Liver (tissue), 9 donors: ENCODE data around the gene OR2B6. TPM values are rescaled to one million over a fixed set of nuclear protein-coding genes. Genes with fewer than 3 reads are reported as not detected.

Source experiments
- DNase-seq: peaks from one replicate; pipeline ENCODE4 v3.0.0-alpha.2; 2017; ENCODE audit warnings: low spot score
- H3K27ac ChIP-seq, 2 donors: one replicate each; pipeline ENCODE4 v1.7.0; 2013; ENCODE audit warnings: inconsistent platforms in 2 of 2, low read length in 2 of 2, control low read depth in 1 of 2, low read depth in 1 of 2, mild to moderate bottlenecking in 1 of 2
- H3K27me3 ChIP-seq, 4 donors: one replicate each; pipeline versions ENCODE4 v1.6.1 to v1.7.0; 2013; ENCODE audit warnings: low read length in 3 of 4, inconsistent platforms in 1 of 4, mild to moderate bottlenecking in 1 of 4, moderate library complexity in 1 of 4; ENCODE audit not compliant: control insufficient read depth in 4 of 4, insufficient read depth in 4 of 4
- H3K36me3 ChIP-seq, 4 donors: one replicate each; pipeline versions ENCODE4 v1.6.1 to v1.7.0; 2013; ENCODE audit warnings: low read length in 3 of 4, mild to moderate bottlenecking in 3 of 4, low read depth in 1 of 4, moderate library complexity in 1 of 4; ENCODE audit not compliant: control insufficient read depth in 4 of 4, insufficient read depth in 3 of 4
- H3K4me1 ChIP-seq, 4 donors: one replicate each; pipeline versions ENCODE4 v1.6.1 to v1.7.0; 2013; ENCODE audit warnings: low read length in 3 of 4, mild to moderate bottlenecking in 3 of 4, moderate library complexity in 1 of 4; ENCODE audit not compliant: control insufficient read depth in 4 of 4, insufficient read depth in 4 of 4
- H3K4me3 ChIP-seq, 3 donors: one replicate each; pipeline versions ENCODE4 v1.6.1 to v1.7.0; 2013; ENCODE audit warnings: low read length in 3 of 3, control low read depth in 1 of 3, low read depth in 1 of 3, mild to moderate bottlenecking in 1 of 3
- H3K9ac ChIP-seq, 2 donors: one replicate each; pipeline ENCODE4 v1.7.0; 2013; ENCODE audit warnings: low read length in 2 of 2, mild to moderate bottlenecking in 2 of 2, moderate library complexity in 2 of 2, control low read depth in 1 of 2, low read depth in 1 of 2
- H3K9me3 ChIP-seq, 4 donors: one replicate each; pipeline versions ENCODE4 v1.6.1 to v1.7.0; 2013; ENCODE audit warnings: low read length in 3 of 4; ENCODE audit not compliant: control insufficient read depth in 4 of 4
- EGR1 ChIP-seq, 2 donors: IDR thresholded peaks; 2 replicates each; pipeline ENCODE4 v1.6.1; 2016 to 2018; ENCODE audit warnings: antibody characterized with exemption in 2 of 2, low read depth in 2 of 2
- FOXA1 ChIP-seq: IDR thresholded peaks from 2 replicates; pipeline ENCODE4 v1.6.1; 2016; ENCODE audit warnings: antibody characterized with exemption
- FOXA2 ChIP-seq: IDR thresholded peaks from 2 replicates; pipeline ENCODE4 v1.6.1; 2016; ENCODE audit warnings: antibody characterized with exemption
- GABPA ChIP-seq, 2 donors: IDR thresholded peaks in 1 of 2; conservative IDR thresholded peaks in 1 of 2; 2 replicates each; pipeline ENCODE4 v1.6.1; 2016; ENCODE audit warnings: antibody characterized with exemption in 2 of 2, mild to moderate bottlenecking in 1 of 2, moderate library complexity in 1 of 2
- HNF4A ChIP-seq, 2 donors: conservative IDR thresholded peaks; 2 replicates each; pipeline ENCODE4 v1.6.1; 2016; ENCODE audit warnings: antibody characterized with exemption in 2 of 2, mild to moderate bottlenecking in 2 of 2
- HNF4G ChIP-seq: IDR thresholded peaks from 2 replicates; pipeline ENCODE4 v1.6.1; 2016; ENCODE audit warnings: antibody characterized with exemption
- JUND ChIP-seq, 2 donors: IDR thresholded peaks; 2 replicates each; pipeline ENCODE4 v1.6.1; 2016; ENCODE audit warnings: antibody characterized with exemption in 2 of 2
- NR2F2 ChIP-seq: IDR thresholded peaks from 2 replicates; pipeline ENCODE4 v1.6.1; 2016; ENCODE audit warnings: antibody characterized with exemption
- RAD21 ChIP-seq, 2 donors: IDR thresholded peaks; 2 replicates each; pipeline ENCODE4 v1.6.1; 2016; ENCODE audit warnings: antibody characterized with exemption in 2 of 2, mild to moderate bottlenecking in 2 of 2
- RXRA ChIP-seq, 2 donors: IDR thresholded peaks; 2 replicates each; pipeline ENCODE4 v1.6.1; 2017 to 2018; ENCODE audit warnings: antibody characterized with exemption in 2 of 2, mild to moderate bottlenecking in 1 of 2
- SP1 ChIP-seq: IDR thresholded peaks from 2 replicates; pipeline ENCODE4 v1.6.1; 2018; ENCODE audit warnings: antibody characterized with exemption, mild to moderate bottlenecking
- TAF1 ChIP-seq: conservative IDR thresholded peaks from 2 replicates; pipeline ENCODE4 v1.6.1; 2016; ENCODE audit warnings: antibody characterized with exemption, mild to moderate bottlenecking
- YY1 ChIP-seq: IDR thresholded peaks from 2 replicates; pipeline ENCODE4 v1.6.1; 2016; ENCODE audit warnings: antibody characterized with exemption, mild to moderate bottlenecking
- WGBS: extraction: QIAGEN DNeasy Blood & Tissue Kit; methylation state at CpG from one replicate; pipeline ENCODE4 v1.1.7; 2013; 5-methylcytosine and 5-hydroxymethylcytosine counted together
- polyA plus RNA-seq, 2 donors: library from polyadenylated mRNA; stranded (reverse) in 1 of 2; unstranded in 1 of 2; fragments of 200-250 nt in 1 of 2; fragments of >200 nt in 1 of 2; fragmentation: Nextera tagmentation in 1 of 2; extraction: Ambion mirVana in 1 of 2; gene quantifications; one replicate each; pipeline versions ENCODE4 v1.2.1 to v1.2.3, GENCODE V29; 2013 to 2015
- total RNA-seq, 2 donors: library from RNA; depleted of rRNA; stranded (reverse); fragments of >200 nt; gene quantifications; one replicate each; pipeline ENCODE4 v1.2.3, GENCODE V29; 2014
- TF ChIP-seq, protein P1 (sequence below): fragments of 150-350 bp; IDR thresholded peaks from 2 replicates; pipeline ENCODE4 v1.5.1; 2017; ENCODE audit warnings: improper control_type of control experiment, low read depth, low read length; ENCODE audit not compliant: missing input control
- TF ChIP-seq, protein P2 (sequence below): IDR thresholded peaks from 2 replicates; pipeline ENCODE4 v1.6.1; 2016; ENCODE audit warnings: antibody characterized with exemption
- TF ChIP-seq, protein P3 (sequence below): IDR thresholded peaks from 2 replicates; pipeline ENCODE4 v1.6.1; 2016; ENCODE audit warnings: antibody characterized with exemption, mild to moderate bottlenecking
- TF ChIP-seq, protein P4 (sequence below): IDR thresholded peaks from 2 replicates; pipeline ENCODE4 v1.6.1; 2016; ENCODE audit warnings: antibody characterized with exemption
- TF ChIP-seq, protein P5 (sequence below): IDR thresholded peaks from 2 replicates; pipeline ENCODE4 v1.6.1; 2016; ENCODE audit warnings: antibody characterized with exemption
- donor health status: healthy.
- donor health status: healthy.
- donor health status: healthy.
- donor health status: healthy.
- donor health status: healthy.

Gene OR2B6
- total and polyA plus RNA-seq, 4 donors, result 0.19 TPM; not detected in 3

DNA sequence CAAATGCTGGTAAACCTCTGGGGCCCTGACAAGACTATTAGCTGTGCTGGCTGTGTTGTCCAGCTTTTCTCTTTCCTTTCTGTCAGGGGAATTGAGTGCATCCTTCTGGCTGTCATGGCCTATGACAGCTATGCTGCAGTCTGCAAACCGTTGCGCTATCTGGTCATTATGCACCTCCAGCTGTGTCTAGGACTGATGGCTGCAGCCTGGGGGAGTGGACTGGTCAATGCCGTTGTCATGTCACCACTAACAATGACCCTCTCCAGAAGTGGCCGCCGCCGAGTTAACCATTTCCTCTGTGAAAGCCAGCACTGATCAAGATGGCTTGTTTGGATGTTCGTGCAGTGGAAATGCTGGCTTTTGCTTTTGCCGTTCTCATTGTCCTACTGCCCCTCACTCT, 20.3 kb downstream of the OR2B6 start:
- Histone ChIP-seq H3K27ac (no peak overlapping the region), H3K36me3 (no peaks in the 10 kb centered on the region), H3K27me3 (peaks cover 0 to 4% (median 2%) of the 10 kb centered on the region in 4 donors), H3K4me3 (no peak overlapping the region), H3K4me1 (no peaks in the 10 kb centered on the region), H3K9ac (no peak overlapping the region), H3K9me3 (no peaks in the 10 kb centered on the region)
- TF ChIP-seq GABPA (IDR thresholded peaks at IDR 0.05 in 1 of 2, conservative IDR thresholded peaks at IDR 0.05 in 1 of 2) (no peak), TAF1 (no peak), RXRA (IDR thresholded peaks at IDR 0.05) (no peak), JUND (IDR thresholded peaks at IDR 0.05) (no peak), HNF4G (no peak), YY1 (no peak), NR2F2 (no peak), HNF4A (conservative IDR thresholded peaks at IDR 0.05) (no peak), EGR1 (IDR thresholded peaks at IDR 0.05; ENCODE audit: low read depth in 2 of 2) (no peak), SP1 (no peak), RAD21 (IDR thresholded peaks at IDR 0.05) (no peak), FOXA1 (no peak)
- TF ChIP-seq, protein P1, sequence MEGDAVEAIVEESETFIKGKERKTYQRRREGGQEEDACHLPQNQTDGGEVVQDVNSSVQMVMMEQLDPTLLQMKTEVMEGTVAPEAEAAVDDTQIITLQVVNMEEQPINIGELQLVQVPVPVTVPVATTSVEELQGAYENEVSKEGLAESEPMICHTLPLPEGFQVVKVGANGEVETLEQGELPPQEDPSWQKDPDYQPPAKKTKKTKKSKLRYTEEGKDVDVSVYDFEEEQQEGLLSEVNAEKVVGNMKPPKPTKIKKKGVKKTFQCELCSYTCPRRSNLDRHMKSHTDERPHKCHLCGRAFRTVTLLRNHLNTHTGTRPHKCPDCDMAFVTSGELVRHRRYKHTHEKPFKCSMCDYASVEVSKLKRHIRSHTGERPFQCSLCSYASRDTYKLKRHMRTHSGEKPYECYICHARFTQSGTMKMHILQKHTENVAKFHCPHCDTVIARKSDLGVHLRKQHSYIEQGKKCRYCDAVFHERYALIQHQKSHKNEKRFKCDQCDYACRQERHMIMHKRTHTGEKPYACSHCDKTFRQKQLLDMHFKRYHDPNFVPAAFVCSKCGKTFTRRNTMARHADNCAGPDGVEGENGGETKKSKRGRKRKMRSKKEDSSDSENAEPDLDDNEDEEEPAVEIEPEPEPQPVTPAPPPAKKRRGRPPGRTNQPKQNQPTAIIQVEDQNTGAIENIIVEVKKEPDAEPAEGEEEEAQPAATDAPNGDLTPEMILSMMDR, result no peak
- TF ChIP-seq, protein P2, sequence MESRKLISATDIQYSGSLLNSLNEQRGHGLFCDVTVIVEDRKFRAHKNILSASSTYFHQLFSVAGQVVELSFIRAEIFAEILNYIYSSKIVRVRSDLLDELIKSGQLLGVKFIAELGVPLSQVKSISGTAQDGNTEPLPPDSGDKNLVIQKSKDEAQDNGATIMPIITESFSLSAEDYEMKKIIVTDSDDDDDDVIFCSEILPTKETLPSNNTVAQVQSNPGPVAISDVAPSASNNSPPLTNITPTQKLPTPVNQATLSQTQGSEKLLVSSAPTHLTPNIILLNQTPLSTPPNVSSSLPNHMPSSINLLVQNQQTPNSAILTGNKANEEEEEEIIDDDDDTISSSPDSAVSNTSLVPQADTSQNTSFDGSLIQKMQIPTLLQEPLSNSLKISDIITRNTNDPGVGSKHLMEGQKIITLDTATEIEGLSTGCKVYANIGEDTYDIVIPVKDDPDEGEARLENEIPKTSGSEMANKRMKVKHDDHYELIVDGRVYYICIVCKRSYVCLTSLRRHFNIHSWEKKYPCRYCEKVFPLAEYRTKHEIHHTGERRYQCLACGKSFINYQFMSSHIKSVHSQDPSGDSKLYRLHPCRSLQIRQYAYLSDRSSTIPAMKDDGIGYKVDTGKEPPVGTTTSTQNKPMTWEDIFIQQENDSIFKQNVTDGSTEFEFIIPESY, result no peak
- TF ChIP-seq, protein P3, sequence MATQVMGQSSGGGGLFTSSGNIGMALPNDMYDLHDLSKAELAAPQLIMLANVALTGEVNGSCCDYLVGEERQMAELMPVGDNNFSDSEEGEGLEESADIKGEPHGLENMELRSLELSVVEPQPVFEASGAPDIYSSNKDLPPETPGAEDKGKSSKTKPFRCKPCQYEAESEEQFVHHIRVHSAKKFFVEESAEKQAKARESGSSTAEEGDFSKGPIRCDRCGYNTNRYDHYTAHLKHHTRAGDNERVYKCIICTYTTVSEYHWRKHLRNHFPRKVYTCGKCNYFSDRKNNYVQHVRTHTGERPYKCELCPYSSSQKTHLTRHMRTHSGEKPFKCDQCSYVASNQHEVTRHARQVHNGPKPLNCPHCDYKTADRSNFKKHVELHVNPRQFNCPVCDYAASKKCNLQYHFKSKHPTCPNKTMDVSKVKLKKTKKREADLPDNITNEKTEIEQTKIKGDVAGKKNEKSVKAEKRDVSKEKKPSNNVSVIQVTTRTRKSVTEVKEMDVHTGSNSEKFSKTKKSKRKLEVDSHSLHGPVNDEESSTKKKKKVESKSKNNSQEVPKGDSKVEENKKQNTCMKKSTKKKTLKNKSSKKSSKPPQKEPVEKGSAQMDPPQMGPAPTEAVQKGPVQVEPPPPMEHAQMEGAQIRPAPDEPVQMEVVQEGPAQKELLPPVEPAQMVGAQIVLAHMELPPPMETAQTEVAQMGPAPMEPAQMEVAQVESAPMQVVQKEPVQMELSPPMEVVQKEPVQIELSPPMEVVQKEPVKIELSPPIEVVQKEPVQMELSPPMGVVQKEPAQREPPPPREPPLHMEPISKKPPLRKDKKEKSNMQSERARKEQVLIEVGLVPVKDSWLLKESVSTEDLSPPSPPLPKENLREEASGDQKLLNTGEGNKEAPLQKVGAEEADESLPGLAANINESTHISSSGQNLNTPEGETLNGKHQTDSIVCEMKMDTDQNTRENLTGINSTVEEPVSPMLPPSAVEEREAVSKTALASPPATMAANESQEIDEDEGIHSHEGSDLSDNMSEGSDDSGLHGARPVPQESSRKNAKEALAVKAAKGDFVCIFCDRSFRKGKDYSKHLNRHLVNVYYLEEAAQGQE, result no peak
- TF ChIP-seq, protein P4, sequence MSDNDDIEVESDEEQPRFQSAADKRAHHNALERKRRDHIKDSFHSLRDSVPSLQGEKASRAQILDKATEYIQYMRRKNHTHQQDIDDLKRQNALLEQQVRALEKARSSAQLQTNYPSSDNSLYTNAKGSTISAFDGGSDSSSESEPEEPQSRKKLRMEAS, result no peak
- TF ChIP-seq, protein P5, sequence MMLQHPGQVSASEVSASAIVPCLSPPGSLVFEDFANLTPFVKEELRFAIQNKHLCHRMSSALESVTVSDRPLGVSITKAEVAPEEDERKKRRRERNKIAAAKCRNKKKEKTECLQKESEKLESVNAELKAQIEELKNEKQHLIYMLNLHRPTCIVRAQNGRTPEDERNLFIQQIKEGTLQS, result no peak
- 52% methylated on average over 8 of the region's 8 CpGs for WGBS
- no peak for DNase-seq

DNA sequence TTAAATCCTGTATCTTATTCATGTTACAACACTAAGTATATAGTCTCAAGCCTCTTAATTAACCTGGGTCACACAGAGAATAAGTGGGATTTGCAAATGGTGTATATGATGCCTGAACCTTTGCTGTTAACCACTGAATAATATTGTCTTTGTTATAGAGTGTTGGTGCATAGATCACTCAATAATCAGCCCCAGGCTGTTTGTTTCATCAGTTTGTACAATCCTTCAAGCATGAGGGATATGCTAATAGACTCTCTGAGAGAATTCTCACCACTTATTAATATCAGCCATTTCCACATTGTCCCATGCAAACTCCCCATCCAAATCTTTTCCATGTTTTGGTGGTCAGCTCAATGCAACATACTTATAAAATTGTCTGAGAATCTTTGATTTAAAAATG, 21.7 kb downstream of the OR2B6 start:
- H3K36me3 ChIP-seq, result no peaks in the 10 kb centered on the region
- no peak overlapping the region for H3K4me3 ChIP-seq
- H3K9ac ChIP-seq, result no peak overlapping the region
- DNase-seq, result no peak
- H3K27me3 ChIP-seq, result peaks cover 0 to 6% (median 2%) of the 10 kb centered on the region in 4 donors
- no peaks in the 10 kb centered on the region for H3K4me1 ChIP-seq
- H3K9me3 ChIP-seq, result no peaks in the 10 kb centered on the region
- H3K27ac ChIP-seq, result no peak overlapping the region
- TF ChIP-seq FOXA2 (no peak), YY1 (no peak), RAD21 (IDR thresholded peaks at IDR 0.05) (no peak), FOXA1 (no peak), NR2F2 (no peak), SP1 (no peak), RXRA (IDR thresholded peaks at IDR 0.05) (no peak), HNF4G (no peak), GABPA (IDR thresholded peaks at IDR 0.05 in 1 of 2, conservative IDR thresholded peaks at IDR 0.05 in 1 of 2) (no peak)
- TF ChIP-seq, protein P5, result no peak
- TF ChIP-seq, protein P2, result no peak
- TF ChIP-seq, protein P1, result no peak
